HG03280 (cell line): ENCODE data around the gene EFCAB5.
"Not testable (repeated sequence)": the region's sequence is repeated elsewhere in the genome, so short reads cannot be mapped to it uniquely, and the experiment has no call there.

Experiments
- ATAC-seq: cut with Tn5 transposase; IDR thresholded peaks from one replicate; pipeline ENCODE4 v1.9.1; 2021; ENCODE audit warnings: mild to moderate bottlenecking, moderate library complexity; ENCODE audit not compliant: unreplicated experiment

The EFCAB5 gene

GRCh38 chr17:30002088-30002487 lies 60.7 kb downstream of the EFCAB5 start:
- ATAC-seq = no peak

- no peak for ATAC-seq
These were observed 64.4 kb downstream of the EFCAB5 start for GRCh38 chr17:30005709-30006320.

GRCh38 chr17:30011934-30012333 lies 70.5 kb downstream of the EFCAB5 start:
- not testable (repeated sequence) for ATAC-seq

- ATAC-seq = no peak
These were observed 80.4 kb downstream of the EFCAB5 start for GRCh38 chr17:30021708-30022317.

GRCh38 chr17:30025325-30025724 lies 83.9 kb downstream of the EFCAB5 start:
- ATAC-seq = not testable (repeated sequence)

GRCh38 chr17:30027676-30028075 lies 86.2 kb downstream of the EFCAB5 start:
- ATAC-seq = no peak

- ATAC-seq = no peak
These were observed 89.9 kb downstream of the EFCAB5 start for GRCh38 chr17:30031214-30031869.

GRCh38 chr17:30035369-30035768 lies 93.9 kb downstream of the EFCAB5 start:
- no peak for ATAC-seq

- not testable (repeated sequence) for ATAC-seq
These were observed 99.5 kb downstream of the EFCAB5 start for GRCh38 chr17:30040719-30041518.

GRCh38 chr17:30041551-30041950 lies 100.1 kb downstream of the EFCAB5 start:
- no peak for ATAC-seq

GRCh38 chr17:30062372-30062771 lies 120.9 kb downstream of the EFCAB5 start:
- no peak for ATAC-seq

GRCh38 chr17:30064738-30065137 lies 123.3 kb downstream of the EFCAB5 start:
- ATAC-seq = no peak

- ATAC-seq = no peak
These were observed 127.0 kb downstream of the EFCAB5 start for GRCh38 chr17:30068465-30068864.

- ATAC-seq = no peak
These were observed 132.8 kb downstream of the EFCAB5 start for GRCh38 chr17:30074254-30074653.

GRCh38 chr17:30074730-30075129 lies 133.3 kb downstream of the EFCAB5 start:
- ATAC-seq = no peak

GRCh38 chr17:30082773-30083172 lies 141.3 kb downstream of the EFCAB5 start:
- ATAC-seq = no peak

GRCh38 chr17:30084788-30085187 lies 143.4 kb downstream of the EFCAB5 start:
- ATAC-seq = no peak

- ATAC-seq = no peak
These were observed 145.5 kb downstream of the EFCAB5 start for GRCh38 chr17:30086896-30087295.

- not testable (repeated sequence) for ATAC-seq
These were observed 146.0 kb downstream of the EFCAB5 start for GRCh38 chr17:30087431-30087830.

- no peak for ATAC-seq
These were observed 149.8 kb downstream of the EFCAB5 start for GRCh38 chr17:30091121-30091670.

GRCh38 chr17:30091771-30092170 lies 150.3 kb downstream of the EFCAB5 start:
- no peak for ATAC-seq
